Stimulated activated effector memory CD8-positive, alpha-beta T cell treated with anti-CD3 and anti-CD28 coated beads, Interleukin-12 subunit alpha, Interleukin-12 subunit beta, amount 100 ng/mL, for 72 hours (primary cell): Measurements from ENCODE around the gene RSL1D1.

ENCODE experiments used
- ATAC-seq: fragments of 150-1000 bp; cut with Tn5 transposase; 2 replicates; pipeline ENCODE4 v1.10.0; 2021
- DNase-seq, 2 donors: peaks; one replicate each; pipeline ENCODE4 v3.0.0; 2021 to 2022; ENCODE audit warnings: low spot score in 2 of 2
- H3K27ac Mint-ChIP-seq: one replicate; pipeline ENCODE4 v1.8.0; 2022; ENCODE audit warnings: mild to moderate bottlenecking, mixed read lengths
- H3K36me3 Mint-ChIP-seq: one replicate; pipeline ENCODE4 v1.8.0; 2022; ENCODE audit warnings: mild to moderate bottlenecking, mixed read lengths
- H3K4me1 Mint-ChIP-seq: one replicate; pipeline ENCODE4 v1.8.0; 2022; ENCODE audit warnings: mixed read lengths
- H3K4me3 Mint-ChIP-seq: one replicate; pipeline ENCODE4 v1.8.0; 2022; ENCODE audit warnings: mild to moderate bottlenecking, mixed read lengths
- H3K9me3 Mint-ChIP-seq: one replicate; pipeline ENCODE4 v1.8.0; 2022; ENCODE audit warnings: mixed read lengths

The RSL1D1 gene

DNA sequence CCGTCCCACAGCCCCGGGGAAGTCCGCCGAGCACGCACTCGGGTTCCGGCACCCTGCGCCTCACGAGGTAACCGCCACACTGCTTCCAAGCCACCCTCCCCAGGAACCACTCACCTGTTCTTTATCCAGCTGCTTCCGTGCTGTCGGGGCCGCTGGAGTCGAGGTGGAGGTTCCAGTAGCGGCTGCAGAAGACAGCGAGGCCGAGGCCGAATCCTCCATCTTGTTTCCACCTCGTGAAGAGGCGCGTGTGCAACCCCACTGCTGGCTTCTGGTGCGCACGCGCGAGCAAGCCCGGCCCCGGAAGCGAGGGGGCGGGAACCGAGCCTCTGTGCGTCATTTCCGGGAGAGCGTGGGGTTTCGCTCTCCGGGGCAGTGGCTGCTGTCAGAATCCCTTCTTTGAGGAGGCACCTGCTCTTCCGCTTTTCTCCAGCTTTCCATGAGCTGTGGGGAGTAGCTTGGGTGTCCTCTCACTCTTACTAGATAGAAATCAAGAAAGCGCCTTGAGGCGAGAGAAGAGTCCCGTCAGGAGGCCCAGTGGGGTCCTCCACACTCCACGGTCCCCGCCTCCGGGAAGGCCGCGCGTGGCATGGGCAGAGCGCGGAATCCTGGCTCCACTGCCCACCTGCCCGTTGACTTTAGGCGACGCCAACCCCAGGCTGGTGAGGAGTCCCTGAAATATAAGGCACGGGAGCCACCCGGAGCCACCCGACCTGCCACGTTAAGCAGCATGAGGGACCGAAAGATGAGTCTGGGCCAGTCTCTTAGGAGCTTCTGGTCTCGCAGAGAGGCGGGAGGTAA, at the start of gene RSL1D1:
TSS of gene RSL1D1 (minus strand) at position 249 of the 798 bp plus-strand sequence. CDS start at position 219, 30 bp downstream.
- DNase-seq = peak; percentile 88 to 97
- ATAC-seq = peak; percentile 94
- peaks cover 66% of the 10 kb centered on the region for H3K36me3 Mint-ChIP-seq
- H3K4me1 Mint-ChIP-seq = peaks cover 29% of the 10 kb centered on the region
- H3K27ac Mint-ChIP-seq = peak within 1 kb of the TSS; percentile 97
- H3K9me3 Mint-ChIP-seq = no peaks in the 10 kb centered on the region
- peak within 1 kb of the TSS; percentile 97 for H3K4me3 Mint-ChIP-seq

DNA sequence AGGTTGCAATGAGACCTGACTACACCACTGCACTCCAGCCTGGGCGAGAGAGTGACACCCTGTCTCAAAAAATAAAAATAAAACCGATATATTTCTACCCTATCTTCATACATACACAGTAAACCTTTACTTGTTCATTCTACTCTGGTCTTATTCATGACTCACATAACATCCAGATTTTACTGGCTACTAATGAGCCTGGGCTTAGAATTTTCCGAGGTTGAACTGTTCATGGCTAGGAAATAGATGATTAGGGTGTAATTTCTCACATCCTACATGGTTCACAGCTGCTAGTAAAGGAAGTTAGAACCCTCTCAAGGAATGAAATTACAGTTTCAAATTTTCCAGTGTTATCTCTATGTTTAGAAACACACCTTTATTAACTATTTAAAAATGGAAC, 49.7 kb upstream of the RSL1D1 start:
- no peaks in the 10 kb centered on the region for H3K9me3 Mint-ChIP-seq
- peak overlapping the region; percentile 34 for H3K27ac Mint-ChIP-seq
- H3K36me3 Mint-ChIP-seq = peaks cover 80% of the 10 kb centered on the region
- H3K4me1 Mint-ChIP-seq = peaks cover 63% of the 10 kb centered on the region
- peak; percentile 84 for ATAC-seq
- H3K4me3 Mint-ChIP-seq = peak overlapping the region; percentile 19
- no peak for DNase-seq

DNA sequence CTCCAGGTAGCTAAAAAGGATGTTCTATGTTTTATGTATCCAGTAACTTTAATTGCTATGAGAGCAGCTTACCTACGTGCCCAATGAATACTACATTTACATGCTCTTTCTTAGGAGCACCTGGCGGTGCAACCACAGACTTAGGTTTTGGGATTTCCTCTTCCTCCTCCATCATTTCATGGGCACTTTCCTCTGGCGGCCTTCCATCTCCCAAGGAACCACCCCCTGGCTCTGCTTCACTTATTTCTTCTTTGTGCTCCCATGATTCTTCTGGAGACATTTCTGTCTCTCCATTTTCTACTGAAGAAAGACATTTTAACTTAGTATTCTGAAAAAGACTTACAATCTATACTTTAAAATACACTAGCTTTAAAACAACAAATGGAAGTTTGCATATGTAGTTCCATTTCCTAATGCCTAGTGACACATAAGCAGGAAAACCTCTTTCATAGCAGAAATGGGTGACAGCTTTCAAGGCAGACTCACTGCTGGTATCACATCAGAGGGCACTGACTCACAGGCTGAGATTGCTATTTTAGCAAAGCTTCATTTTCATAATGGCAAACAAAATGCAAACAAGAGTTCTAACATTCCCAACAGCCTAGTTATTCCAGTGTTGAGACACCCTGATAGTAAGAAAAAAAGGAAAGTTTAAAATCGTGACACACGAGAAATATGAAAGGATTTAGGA, 45.3 kb upstream of the RSL1D1 start:
- ATAC-seq (peak; percentile 72), DNase-seq (no peak)
- Mint-ChIP-seq H3K27ac (peak overlapping the region; percentile 69), H3K4me1 (peaks cover 45% of the 10 kb centered on the region), H3K4me3 (no peak overlapping the region), H3K36me3 (peaks cover 91% of the 10 kb centered on the region), H3K9me3 (no peaks in the 10 kb centered on the region)

DNA sequence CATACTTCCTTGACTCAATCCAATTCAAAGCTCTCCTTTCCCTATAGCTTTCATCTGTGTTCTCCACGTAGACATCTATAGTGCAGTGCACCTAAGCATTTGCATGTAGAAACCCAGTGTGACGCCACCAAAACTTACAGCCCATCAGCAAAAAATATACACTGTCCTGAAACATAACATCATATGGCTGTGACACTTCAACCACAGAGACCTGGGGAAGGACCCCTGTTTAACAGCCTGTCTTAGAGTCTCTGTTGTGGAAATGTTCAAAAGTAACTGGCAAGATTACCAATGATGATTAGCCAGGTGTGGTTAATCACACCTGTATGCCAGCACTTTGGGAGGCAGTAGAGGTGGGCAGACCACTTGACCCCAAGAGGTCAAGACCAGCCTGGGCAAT, 42.2 kb upstream of the RSL1D1 start:
- Mint-ChIP-seq H3K27ac (no peak overlapping the region), H3K36me3 (peaks cover 99% of the 10 kb centered on the region), H3K9me3 (no peaks in the 10 kb centered on the region), H3K4me3 (no peak overlapping the region), H3K4me1 (peaks cover 17% of the 10 kb centered on the region)
- DNase-seq (no peak), ATAC-seq (no peak)

DNA sequence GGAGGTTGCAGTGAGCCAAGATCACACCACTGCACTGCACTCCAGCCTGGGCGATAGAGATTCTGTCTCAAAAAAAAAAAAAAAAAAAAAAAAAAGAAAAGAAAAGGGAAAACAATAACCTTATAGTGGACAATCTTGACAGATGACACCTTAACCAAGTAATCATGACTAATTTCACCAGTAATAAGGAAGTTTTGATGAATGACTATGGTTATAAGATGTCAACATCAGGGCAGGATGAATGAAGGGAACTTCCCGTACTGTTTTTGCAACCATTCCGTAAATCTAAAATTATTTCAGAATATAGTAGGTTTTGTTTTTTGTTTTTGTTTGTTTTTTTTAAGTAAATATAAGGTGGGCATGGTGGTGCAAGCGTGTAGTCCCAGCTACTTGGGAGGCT, 41.4 kb upstream of the RSL1D1 start:
- Mint-ChIP-seq H3K9me3 (no peaks in the 10 kb centered on the region), H3K4me3 (no peak overlapping the region), H3K4me1 (peaks cover 12% of the 10 kb centered on the region), H3K36me3 (peaks cover 100% of the 10 kb centered on the region), H3K27ac (no peak overlapping the region)
- DNase-seq (no peak), ATAC-seq (no peak)

DNA sequence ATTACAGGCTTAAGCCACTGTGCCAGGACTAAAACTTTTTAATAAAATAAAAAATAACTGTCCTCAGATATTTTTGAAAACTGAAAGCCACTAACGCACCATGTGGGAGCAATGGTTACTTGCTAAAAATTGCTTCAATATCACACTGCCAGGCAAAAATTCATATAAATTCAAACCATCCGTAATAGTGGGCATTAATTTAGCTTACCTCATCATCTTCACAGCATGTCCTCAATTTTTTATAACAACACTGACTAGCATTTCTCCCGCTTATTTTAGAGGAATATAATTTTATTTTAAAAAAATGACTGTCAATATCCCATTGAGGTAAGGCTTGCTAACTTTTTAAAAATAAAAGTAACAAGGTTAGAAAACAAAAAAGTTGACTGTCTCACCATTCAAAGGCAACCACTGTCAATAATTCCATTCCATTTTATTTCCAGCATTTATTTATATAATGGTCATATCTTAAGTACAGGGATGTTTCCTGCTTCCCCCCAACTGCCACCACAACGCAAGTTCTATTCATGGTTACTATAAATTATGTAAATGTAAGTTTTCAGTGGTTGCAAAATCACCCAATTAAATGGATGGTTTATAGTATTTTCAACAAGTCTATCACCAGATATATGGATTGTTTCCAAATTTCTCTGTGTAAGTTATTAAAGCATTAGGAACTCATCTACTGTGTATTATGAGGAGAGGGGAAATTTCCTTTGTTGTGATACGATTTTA, 39.1 kb upstream of the RSL1D1 start:
- Mint-ChIP-seq H3K9me3 (no peaks in the 10 kb centered on the region), H3K27ac (no peak overlapping the region), H3K4me3 (no peak overlapping the region), H3K36me3 (peaks cover 100% of the 10 kb centered on the region), H3K4me1 (no peaks in the 10 kb centered on the region)
- DNase-seq (no peak), ATAC-seq (no peak)

DNA sequence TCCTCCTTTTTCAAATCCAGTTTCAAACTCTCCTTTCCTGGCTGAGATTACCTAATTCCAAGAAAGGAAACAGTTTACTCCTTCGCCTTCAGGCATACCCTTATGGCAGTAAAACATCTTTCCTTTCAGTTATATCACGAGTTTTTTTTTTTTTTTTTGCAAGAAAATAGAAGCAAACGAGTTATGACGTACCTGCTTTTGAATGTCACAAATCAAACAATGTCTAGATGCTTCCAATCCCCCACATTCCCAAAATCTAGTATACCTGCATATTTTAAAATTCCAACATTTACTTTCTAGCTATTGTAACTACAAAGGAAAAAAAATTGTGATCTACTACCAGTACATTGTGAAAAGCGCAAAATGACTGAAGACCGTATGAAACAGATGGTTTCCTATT, 35.5 kb upstream of the RSL1D1 start:
- no peak overlapping the region for H3K27ac Mint-ChIP-seq
- no peaks in the 10 kb centered on the region for H3K4me1 Mint-ChIP-seq
- DNase-seq (no peak), ATAC-seq (no peak)
- H3K4me3 Mint-ChIP-seq = no peak overlapping the region
- H3K36me3 Mint-ChIP-seq = peaks cover 100% of the 10 kb centered on the region
- no peaks in the 10 kb centered on the region for H3K9me3 Mint-ChIP-seq

DNA sequence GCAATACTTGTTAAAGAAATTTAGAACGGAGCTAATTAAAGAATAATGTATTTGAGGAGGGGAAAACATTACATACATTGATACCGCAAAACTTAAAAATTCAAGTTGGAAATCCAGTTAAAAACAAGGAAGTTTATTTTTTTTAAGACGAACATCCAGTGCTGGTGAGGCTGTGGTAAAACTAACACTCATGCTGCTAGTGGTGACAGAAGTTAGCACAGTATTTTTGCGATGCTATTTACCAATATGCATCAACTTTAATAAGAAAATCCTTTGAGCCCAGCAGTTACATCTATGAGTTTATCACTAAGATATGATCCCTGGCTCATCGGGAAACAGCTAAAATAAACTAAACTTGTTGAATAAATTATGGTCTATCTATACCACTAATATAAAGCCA, 32.7 kb upstream of the RSL1D1 start:
- DNase-seq (no peak), ATAC-seq (no peak)
- peaks cover 100% of the 10 kb centered on the region for H3K36me3 Mint-ChIP-seq
- H3K9me3 Mint-ChIP-seq = no peaks in the 10 kb centered on the region
- no peak overlapping the region for H3K27ac Mint-ChIP-seq
- H3K4me3 Mint-ChIP-seq = no peak overlapping the region
- H3K4me1 Mint-ChIP-seq = no peaks in the 10 kb centered on the region

DNA sequence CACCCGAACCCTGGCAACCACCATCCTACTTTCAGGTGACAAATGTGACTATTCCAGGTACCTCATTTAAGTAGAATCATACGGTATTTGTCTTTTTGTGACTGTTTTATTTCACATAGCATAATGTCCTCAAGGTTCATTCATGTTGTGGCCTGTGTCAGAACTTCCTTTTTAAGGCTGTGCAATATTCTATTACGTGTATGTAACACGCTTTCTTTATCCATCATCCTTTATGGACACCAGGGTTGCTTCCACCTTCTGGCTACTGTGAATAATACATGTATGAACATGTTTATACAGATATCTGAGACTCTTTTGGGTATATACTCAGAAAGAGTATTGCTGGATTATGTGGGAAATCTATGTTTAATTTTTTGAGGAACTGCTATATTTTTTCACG, 28.7 kb upstream of the RSL1D1 start:
- H3K4me3 Mint-ChIP-seq = no peak overlapping the region
- H3K4me1 Mint-ChIP-seq = peaks cover 2% of the 10 kb centered on the region
- H3K36me3 Mint-ChIP-seq = peaks cover 100% of the 10 kb centered on the region
- no peaks in the 10 kb centered on the region for H3K9me3 Mint-ChIP-seq
- DNase-seq (no peak), ATAC-seq (no peak)
- no peak overlapping the region for H3K27ac Mint-ChIP-seq

DNA sequence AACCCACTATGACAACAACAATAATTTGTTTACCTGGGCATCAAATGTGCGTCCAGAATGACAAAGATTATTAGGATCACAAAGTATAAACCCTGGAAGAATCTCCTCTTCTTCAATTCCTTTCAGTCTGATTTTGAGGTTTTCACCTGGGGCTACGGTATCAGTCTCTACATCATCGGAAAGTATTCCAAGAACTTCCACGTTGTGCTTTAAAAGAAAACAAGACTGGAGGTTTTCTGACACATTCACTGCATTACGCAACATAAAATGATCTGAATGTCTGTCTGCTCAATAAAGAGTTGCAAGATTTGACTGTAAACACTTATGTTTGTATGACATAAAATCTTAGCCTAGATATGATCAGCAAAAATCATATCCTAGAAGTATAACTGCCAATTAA, 26.0 kb upstream of the RSL1D1 start:
- Mint-ChIP-seq H3K36me3 (peaks cover 100% of the 10 kb centered on the region), H3K27ac (no peak overlapping the region), H3K4me1 (peaks cover 6% of the 10 kb centered on the region), H3K9me3 (no peaks in the 10 kb centered on the region), H3K4me3 (no peak overlapping the region)
- ATAC-seq = no peak
- no peak for DNase-seq

DNA sequence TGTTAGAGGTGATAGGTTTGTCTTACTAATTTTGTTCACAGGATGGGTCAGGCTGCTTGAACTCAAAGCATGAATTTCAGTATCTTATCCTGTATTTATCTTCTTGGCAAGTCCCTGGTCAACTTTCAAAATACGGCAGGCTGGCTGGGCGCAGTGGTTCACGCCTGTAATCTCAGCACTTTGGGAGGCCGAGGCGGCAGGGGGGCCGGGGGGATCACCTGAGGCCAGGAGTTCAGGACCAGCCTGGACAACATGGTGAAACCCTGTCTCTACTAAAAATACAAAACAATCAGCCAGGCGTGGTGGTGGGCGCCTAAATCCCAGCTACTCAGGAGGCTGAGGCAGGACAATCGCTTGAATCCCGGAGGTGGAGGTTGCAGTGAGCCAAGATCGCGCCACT, 25.0 kb upstream of the RSL1D1 start:
- peaks cover 6% of the 10 kb centered on the region for H3K4me1 Mint-ChIP-seq
- no peak overlapping the region for H3K4me3 Mint-ChIP-seq
- no peak for DNase-seq
- ATAC-seq = no peak
- H3K27ac Mint-ChIP-seq = peak overlapping the region; percentile 37
- peaks cover 100% of the 10 kb centered on the region for H3K36me3 Mint-ChIP-seq
- H3K9me3 Mint-ChIP-seq = no peaks in the 10 kb centered on the region

DNA sequence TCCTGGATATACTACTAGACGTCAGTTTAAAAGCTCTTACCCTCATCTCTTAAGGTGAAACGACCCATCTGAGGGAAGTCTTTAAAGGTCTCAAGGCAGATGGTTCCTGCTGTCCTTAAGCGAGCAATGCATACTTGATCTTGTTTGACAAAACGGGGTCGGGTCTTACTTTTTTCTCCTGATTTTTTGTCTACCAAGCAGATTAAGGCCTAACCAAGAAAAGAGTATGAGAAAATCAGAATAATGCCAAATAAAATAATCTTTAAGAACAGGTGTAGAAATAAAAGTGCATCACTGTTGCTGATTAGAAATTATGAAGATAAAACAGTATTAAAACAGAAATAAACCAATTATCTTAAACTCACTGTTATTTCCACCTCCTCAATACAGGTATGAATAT, 24.4 kb upstream of the RSL1D1 start:
- no peak overlapping the region for H3K4me3 Mint-ChIP-seq
- no peaks in the 10 kb centered on the region for H3K9me3 Mint-ChIP-seq
- ATAC-seq (no peak), DNase-seq (no peak)
- peaks cover 100% of the 10 kb centered on the region for H3K36me3 Mint-ChIP-seq
- peaks cover 6% of the 10 kb centered on the region for H3K4me1 Mint-ChIP-seq
- no peak overlapping the region for H3K27ac Mint-ChIP-seq

DNA sequence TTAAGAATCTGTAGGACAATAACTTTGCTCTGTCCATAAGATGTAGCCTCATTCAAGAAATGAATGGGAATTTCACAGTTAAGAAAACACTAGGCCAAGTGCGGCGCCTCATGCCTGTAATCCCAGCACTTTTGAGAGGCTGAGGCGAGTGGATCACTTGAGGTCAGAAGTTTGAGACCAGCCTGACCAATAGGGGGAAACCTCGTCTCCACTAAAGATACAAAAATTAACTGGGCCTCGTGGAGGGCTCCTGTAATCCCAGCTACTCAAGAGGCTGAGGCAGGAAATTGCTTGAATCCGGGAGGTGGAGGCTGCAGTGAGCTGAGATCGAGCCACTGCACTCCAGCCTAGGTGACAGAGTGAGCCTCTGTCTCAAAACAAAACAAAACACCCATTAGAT, 19.9 kb upstream of the RSL1D1 start:
- no peak for DNase-seq
- H3K9me3 Mint-ChIP-seq = no peaks in the 10 kb centered on the region

DNA sequence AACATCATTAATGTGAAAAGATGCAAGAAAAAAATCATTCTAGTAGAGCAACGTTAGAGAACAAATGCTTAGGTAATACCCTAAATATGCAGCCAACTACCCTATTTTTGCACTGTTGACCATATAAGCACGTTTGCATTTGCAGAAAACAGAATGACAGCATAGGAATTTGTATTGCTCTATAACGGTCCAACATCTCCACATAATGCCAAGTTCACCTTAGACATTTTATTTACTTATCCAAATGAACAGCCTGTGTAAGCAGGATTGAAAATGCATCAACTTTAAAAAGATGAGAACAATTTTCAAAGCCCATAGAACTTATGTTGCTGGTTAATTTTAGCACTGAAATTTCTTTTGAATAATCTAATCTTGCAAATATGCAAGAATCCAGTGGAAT, 19.1 kb upstream of the RSL1D1 start:
- Mint-ChIP-seq H3K4me1 (peaks cover 6% of the 10 kb centered on the region), H3K36me3 (peaks cover 72% of the 10 kb centered on the region), H3K9me3 (no peaks in the 10 kb centered on the region), H3K27ac (no peak overlapping the region), H3K4me3 (no peak overlapping the region)
- ATAC-seq = no peak
- DNase-seq = no peak

More for the DNA sequence above, 19.9 kb upstream of the RSL1D1 start:
- Mint-ChIP-seq H3K4me1 (peaks cover 6% of the 10 kb centered on the region), H3K4me3 (no peak overlapping the region), H3K27ac (no peak overlapping the region), H3K36me3 (peaks cover 80% of the 10 kb centered on the region)
- ATAC-seq = no peak

DNA sequence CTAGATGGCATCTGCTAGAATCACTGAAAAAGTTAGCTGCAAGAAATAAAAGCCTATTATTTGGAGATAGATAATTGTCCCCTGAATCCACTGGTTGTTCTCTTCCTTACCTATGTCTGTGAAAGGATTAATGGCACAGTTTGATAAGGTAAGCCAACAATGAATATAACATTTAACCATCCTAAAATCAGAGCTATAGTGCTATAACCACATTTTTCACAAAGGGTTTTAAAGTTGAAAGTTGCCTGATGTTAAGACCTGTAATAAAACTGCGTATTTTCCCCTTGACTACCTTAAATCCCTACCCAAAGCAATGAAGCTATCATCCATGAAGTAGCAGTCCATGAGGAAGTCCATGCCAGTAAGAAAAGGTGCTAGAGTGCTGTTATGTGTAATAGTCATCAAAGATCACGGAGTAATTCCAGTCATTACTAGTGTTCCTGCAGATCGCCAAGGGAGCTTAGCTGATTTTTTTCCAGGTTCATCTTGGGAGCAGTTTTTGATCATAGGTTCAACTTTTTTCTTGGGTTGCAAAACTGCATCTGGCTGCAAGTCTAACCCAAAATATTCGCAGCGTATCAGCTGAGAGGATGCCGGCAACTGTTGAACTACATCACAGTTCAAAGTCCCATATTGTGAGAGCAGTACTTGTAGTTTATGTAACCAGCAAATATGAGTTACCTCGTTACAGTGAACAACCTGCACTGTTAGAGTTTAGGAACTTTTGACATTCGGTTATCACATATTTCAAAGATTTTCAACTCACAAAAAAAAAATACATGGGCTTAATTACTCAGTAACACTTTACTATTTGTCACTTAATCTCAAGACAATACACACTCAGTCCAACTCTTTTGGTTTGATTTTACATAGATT, 18.2 kb upstream of the RSL1D1 start:
- no peak overlapping the region for H3K4me3 Mint-ChIP-seq
- H3K4me1 Mint-ChIP-seq = no peaks in the 10 kb centered on the region
- peaks cover 64% of the 10 kb centered on the region for H3K36me3 Mint-ChIP-seq
- no peak for ATAC-seq
- no peaks in the 10 kb centered on the region for H3K9me3 Mint-ChIP-seq
- no peak overlapping the region for H3K27ac Mint-ChIP-seq
- DNase-seq = no peak
